ENCODE results near the gene FGR. TPM values are rescaled to one million over a fixed set of nuclear protein-coding genes. Genes with fewer than 3 reads are reported as not detected.

Gene FGR
- total and polyA plus RNA-seq, 2 of the 13 experiments (the other 11 are each of a cell fraction or from before 2014, with no cell fraction given): not detected

DNA sequence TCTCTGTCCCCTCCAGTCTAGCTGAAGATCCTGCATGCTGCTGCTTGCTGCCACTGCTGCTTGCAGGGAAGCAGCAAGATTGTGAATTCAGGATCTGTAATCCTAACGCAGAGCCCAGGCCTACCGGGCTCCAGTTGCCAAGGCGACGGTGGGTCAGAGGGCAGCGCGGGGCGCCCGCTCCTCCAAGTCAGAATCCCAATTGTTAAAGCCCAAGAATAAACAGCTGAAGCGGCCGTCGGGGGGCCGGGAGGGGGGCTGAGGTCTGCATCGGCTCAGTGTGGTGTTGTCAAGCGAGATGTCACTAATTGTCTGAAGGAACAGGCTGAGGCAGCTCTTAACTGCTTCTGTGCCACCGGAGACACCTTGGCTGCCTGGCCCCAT lies 67.8 kb downstream of the FGR start:
- 69% methylated on average over 11 of the region's 15 CpGs for WGBS (ENCODE audit: low lambda C conversion rate)
- H3K79me2 ChIP-seq (ENCODE audit: insufficient read depth, low read length): peaks cover 24% of the 10 kb centered on the region

DNA sequence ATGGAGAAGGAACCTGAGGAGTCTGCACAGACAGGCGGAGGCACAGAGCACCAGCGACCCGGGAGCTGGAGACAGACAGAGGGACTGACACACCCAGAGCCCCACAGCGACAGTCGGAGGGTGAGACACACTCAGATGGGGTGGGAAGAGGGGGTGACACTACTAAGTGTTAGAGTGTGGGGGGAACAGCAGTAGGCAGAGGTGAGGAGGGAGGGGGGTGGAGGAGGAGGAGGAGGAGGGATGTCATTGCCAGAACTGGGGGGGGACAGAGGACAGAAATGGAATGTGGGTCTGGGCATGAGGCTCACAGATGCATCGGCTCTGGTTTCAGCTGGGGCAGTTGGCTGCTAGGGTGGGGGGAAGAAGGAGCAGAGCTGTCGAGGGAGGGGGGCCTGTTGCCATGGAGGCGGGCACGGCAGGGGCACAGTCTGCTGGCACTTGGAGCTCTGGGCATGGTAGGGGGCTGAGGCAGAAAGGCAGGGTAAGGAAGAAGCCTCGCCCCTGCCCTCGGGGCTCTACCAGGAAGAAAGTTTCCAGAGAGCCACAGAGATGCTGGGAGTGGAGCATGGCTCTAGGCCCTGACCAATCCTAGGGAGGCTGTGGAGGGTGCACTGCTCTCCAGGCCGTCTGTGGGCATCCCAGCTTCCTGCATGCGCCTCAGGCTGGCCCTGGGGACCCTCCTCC lies 68.4 kb downstream of the FGR start:
- intact Hi-C loops (cut with micrococcal nuclease; ENCODE audit: unreplicated experiment) (loop anchor here (5.0 kb wide), 1 partner anchor 36 kb away; the partner anchor contains the start of gene AHDC1), in situ Hi-C loops (cut with HindIII; ENCODE audit: extremely low pct_ligation_motif_present, low pct_unique_long_range_greater_than_20kb) (no loop called here)
- ChIA-PET POLR2A (interaction anchor here (2.5 to 3.9 kb wide), 2 partner anchors 12 to 39 kb away, joined by 15 to 38 read pairs; partner anchors contain the start of gene AHDC1), CTCF (ENCODE audit: low intra/inter-chr PET ratio, low total read pairs) (no interaction called here)
- peaks cover 8% of the 10 kb centered on the region for H4K20me1 ChIP-seq (ENCODE audit: insufficient read depth, low read length)
- H3K9me3 ChIP-seq (ENCODE audit: low read length): no peaks in the 10 kb centered on the region
- ATAC-seq (no peak), DNase-seq (ENCODE audit: low spot score) (no peak), FAIRE-seq (no peak)
- H3K4me2 ChIP-seq (ENCODE audit: low read depth, low read length): no peak overlapping the region
- peaks cover 96% of the 10 kb centered on the region for H3K4me1 ChIP-seq (ENCODE audit: insufficient read depth, low read length)
- no TSS peak for BruUV-seq (replicated peaks)
- H2AFZ ChIP-seq (ENCODE audit: low read length): no peak overlapping the region
- no peaks in the 10 kb centered on the region for H3K36me3 ChIP-seq (replicated peaks in 1 of 2; ENCODE audit: control insufficient read depth in 1 of 2, insufficient read depth in 2 of 2, low read length in 2 of 2)
- H3K9ac ChIP-seq (ENCODE audit: insufficient read depth, low read depth, low read length): no peak overlapping the region
- no peak overlapping the region for H3K4me3 ChIP-seq (replicated peaks in 1 of 3; ENCODE audit: insufficient read depth in 1 of 3, low read depth in 2 of 3, low read length in 3 of 3)
- TF ChIP-seq, protein P1, sequence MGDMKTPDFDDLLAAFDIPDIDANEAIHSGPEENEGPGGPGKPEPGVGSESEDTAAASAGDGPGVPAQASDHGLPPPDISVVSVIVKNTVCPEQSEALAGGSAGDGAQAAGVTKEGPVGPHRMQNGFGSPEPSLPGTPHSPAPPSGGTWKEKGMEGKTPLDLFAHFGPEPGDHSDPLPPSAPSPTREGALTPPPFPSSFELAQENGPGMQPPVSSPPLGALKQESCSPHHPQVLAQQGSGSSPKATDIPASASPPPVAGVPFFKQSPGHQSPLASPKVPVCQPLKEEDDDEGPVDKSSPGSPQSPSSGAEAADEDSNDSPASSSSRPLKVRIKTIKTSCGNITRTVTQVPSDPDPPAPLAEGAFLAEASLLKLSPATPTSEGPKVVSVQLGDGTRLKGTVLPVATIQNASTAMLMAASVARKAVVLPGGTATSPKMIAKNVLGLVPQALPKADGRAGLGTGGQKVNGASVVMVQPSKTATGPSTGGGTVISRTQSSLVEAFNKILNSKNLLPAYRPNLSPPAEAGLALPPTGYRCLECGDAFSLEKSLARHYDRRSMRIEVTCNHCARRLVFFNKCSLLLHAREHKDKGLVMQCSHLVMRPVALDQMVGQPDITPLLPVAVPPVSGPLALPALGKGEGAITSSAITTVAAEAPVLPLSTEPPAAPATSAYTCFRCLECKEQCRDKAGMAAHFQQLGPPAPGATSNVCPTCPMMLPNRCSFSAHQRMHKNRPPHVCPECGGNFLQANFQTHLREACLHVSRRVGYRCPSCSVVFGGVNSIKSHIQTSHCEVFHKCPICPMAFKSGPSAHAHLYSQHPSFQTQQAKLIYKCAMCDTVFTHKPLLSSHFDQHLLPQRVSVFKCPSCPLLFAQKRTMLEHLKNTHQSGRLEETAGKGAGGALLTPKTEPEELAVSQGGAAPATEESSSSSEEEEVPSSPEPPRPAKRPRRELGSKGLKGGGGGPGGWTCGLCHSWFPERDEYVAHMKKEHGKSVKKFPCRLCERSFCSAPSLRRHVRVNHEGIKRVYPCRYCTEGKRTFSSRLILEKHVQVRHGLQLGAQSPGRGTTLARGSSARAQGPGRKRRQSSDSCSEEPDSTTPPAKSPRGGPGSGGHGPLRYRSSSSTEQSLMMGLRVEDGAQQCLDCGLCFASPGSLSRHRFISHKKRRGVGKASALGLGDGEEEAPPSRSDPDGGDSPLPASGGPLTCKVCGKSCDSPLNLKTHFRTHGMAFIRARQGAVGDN (CRISPR knock-in tag; IDR thresholded peaks at IDR 0.05): 0 out of 2 replicates have a peak, but pooled peaks have one; percentile 25
- no peak for TF ChIP-seq MTA3 (CRISPR knock-in tag; IDR thresholded peaks at IDR 0.05)
- H3K27ac ChIP-seq (ENCODE audit: extremely low read length, insufficient read depth, low read length): no peak overlapping the region
- no peaks in the 10 kb centered on the region for H3K27me3 ChIP-seq (ENCODE audit: control insufficient read depth in 1 of 2, insufficient read depth in 2 of 2, low read length in 2 of 2)
- H3K79me2 ChIP-seq (ENCODE audit: insufficient read depth, low read length): peaks cover 19% of the 10 kb centered on the region
- WGBS (ENCODE audit: low lambda C conversion rate): 86% methylated on average over 11 of the region's 13 CpGs

More for the DNA sequence above, 67.8 kb downstream of the FGR start:
- Histone ChIP-seq H3K4me3 (replicated peaks in 1 of 3; ENCODE audit: insufficient read depth in 1 of 3, low read depth in 2 of 3, low read length in 3 of 3) (no peak overlapping the region), H3K27ac (ENCODE audit: extremely low read length, insufficient read depth, low read length) (no peak overlapping the region), H3K4me2 (ENCODE audit: low read depth, low read length) (peak overlapping the region; percentile 95; the same call in 1 of the 2 replicates), H3K27me3 (ENCODE audit: control insufficient read depth in 1 of 2, insufficient read depth in 2 of 2, low read length in 2 of 2) (no peaks in the 10 kb centered on the region), H3K9me3 (ENCODE audit: low read length) (no peaks in the 10 kb centered on the region), H4K20me1 (ENCODE audit: insufficient read depth, low read length) (peaks cover 8% of the 10 kb centered on the region), H3K9ac (ENCODE audit: insufficient read depth, low read depth, low read length) (no peak overlapping the region), H3K36me3 (replicated peaks in 1 of 2; ENCODE audit: control insufficient read depth in 1 of 2, insufficient read depth in 2 of 2, low read length in 2 of 2) (no peaks in the 10 kb centered on the region), H2AFZ (ENCODE audit: low read length) (no peak overlapping the region), H3K4me1 (ENCODE audit: insufficient read depth, low read length) (peaks cover 96% of the 10 kb centered on the region)
- in situ Hi-C loops (cut with HindIII; ENCODE audit: extremely low pct_ligation_motif_present, low pct_unique_long_range_greater_than_20kb) (no loop called here), intact Hi-C loops (cut with micrococcal nuclease; ENCODE audit: unreplicated experiment) (loop anchor here (5.0 kb wide), 1 partner anchor 35 kb away; the partner anchor contains the start of gene AHDC1)
- BruUV-seq (replicated peaks): no TSS peak
- POLR2A ChIA-PET: interaction anchor here (1.9 to 3.9 kb wide), 3 partner anchors 10 to 38 kb away, joined by 15 to 38 read pairs (median 15); partner anchors contain the start of gene AHDC1
- DNase-seq (ENCODE audit: low spot score) (no peak), ATAC-seq (no peak), FAIRE-seq (no peak)
- CTCF ChIA-PET (ENCODE audit: low intra/inter-chr PET ratio, low total read pairs): no interaction called here
- peak; percentile 28 for TF ChIP-seq AGO2 (optimal IDR thresholded peaks at IDR 0.05; ENCODE audit: low read depth, low read length)
- no peak for TF ChIP-seq U2AF2 (IDR thresholded peaks at IDR 0.05; ENCODE audit: low read depth, low read length)
